ENCODE results near the gene SEPTIN6.

The SEPTIN6 gene

GRCh38 chrX:119647552-119648420 is 45.2 kb downstream of the SEPTIN6 start:
- DNase-seq (ENCODE audit: low spot score) = no peak

- DNase-seq (ENCODE audit: low spot score) = no peak
Measured at GRCh38 chrX:119647089-119647488, 45.9 kb downstream of the SEPTIN6 start.

DNA sequence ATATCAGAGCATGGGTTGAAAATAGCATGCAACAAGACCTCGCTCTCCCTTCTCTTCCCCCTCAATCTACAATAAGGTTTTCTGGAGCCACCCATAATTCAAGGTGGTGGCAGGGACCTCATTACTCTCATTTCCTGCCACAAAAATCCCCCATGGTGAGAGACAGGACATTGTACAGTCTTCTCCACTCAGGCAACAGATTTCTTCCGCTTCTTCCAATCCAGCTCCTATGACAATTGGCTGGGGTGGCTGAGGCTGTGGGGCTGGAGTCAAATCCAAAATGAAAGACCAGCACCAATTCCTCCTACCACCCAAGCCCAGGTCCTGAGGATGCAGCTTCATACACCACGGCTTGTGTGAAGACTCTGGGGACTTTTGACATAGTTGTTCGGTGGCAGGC is 46.5 kb downstream of the SEPTIN6 start:
- DNase-seq (ENCODE audit: low spot score) = no peak

GRCh38 chrX:119643696-119644095 is 49.3 kb downstream of the SEPTIN6 start:
- DNase-seq (ENCODE audit: low spot score) = no peak

Data from AG20443 (cell line).